SK-N-MC (cell line): ENCODE measurements around the gene STK32B.

ENCODE experiments used
- DNase-seq: peaks from one replicate; pipeline ENCODE4 v3.0.0-alpha.2; 2011; ENCODE audit warnings: low read depth, low spot score
- H3K27ac ChIP-seq: fragments of 200-600 bp; sonication (generic); 2 replicates; pipeline ENCODE4 v1.5.1; 2016; ENCODE audit warnings: mixed run types
- H3K36me3 ChIP-seq: fragments of 200-600 bp; sonication (generic); 2 replicates; pipeline ENCODE4 v1.6.1; 2017; ENCODE audit warnings: antibody characterized with exemption, low read length, mixed read lengths; ENCODE audit not compliant: insufficient read depth
- H3K4me3 ChIP-seq: fragments of 200-600 bp; sonication (generic); 2 replicates; pipeline ENCODE4 v1.5.1; 2016
- H3K9ac ChIP-seq: fragments of 200-600 bp; sonication (generic); 2 replicates; pipeline ENCODE4 v1.8.0; 2017; ENCODE audit warnings: mixed run types, mixed read lengths; ENCODE audit not compliant: insufficient read length
- H3K9me3 ChIP-seq: fragments of 200-600 bp; sonication (generic); 2 replicates; pipeline ENCODE4 v1.6.1; 2017; ENCODE audit warnings: low read depth, mild to moderate bottlenecking, antibody characterized with exemption, low read length, moderate library complexity, mixed read lengths
- EZH2 ChIP-seq: fragments of 200-600 bp; sonication (generic); IDR thresholded peaks from one replicate; pipeline ENCODE4 v1.6.1; 2017; ENCODE audit warnings: antibody characterized with exemption
- FOXP2 ChIP-seq: optimal IDR thresholded peaks from 2 replicates; pipeline ENCODE3; 2011; ENCODE audit warnings: mild to moderate bottlenecking, moderate library complexity; ENCODE audit not compliant: insufficient read depth; ENCODE audit errors: extremely low read length, control extremely low read depth
- POLR2AphosphoS5 ChIP-seq: IDR thresholded peaks from 2 replicates; pipeline ENCODE4 v1.6.1; 2012; ENCODE audit warnings: mild to moderate bottlenecking, low read depth, low read length, borderline replicate concordance

The STK32B gene

GRCh38 chr4:5199912-5200311 lies 148.6 kb downstream of the STK32B start:
- Histone ChIP-seq H3K36me3 (no peaks in the 10 kb centered on the region), H3K4me3 (no peak overlapping the region), H3K9ac (no peak overlapping the region), H3K27ac (no peak overlapping the region), H3K9me3 (no peaks in the 10 kb centered on the region)
- TF ChIP-seq FOXP2 (no peak), EZH2 (no peak), POLR2AphosphoS5 (no peak)
- DNase-seq, result no peak

- no peak for DNase-seq
- H3K9me3 ChIP-seq, result no peaks in the 10 kb centered on the region
- TF ChIP-seq POLR2AphosphoS5 (no peak), EZH2 (no peak), FOXP2 (no peak)
- no peak overlapping the region for H3K27ac ChIP-seq
- H3K4me3 ChIP-seq, result no peak overlapping the region
- no peak overlapping the region for H3K9ac ChIP-seq
- H3K36me3 ChIP-seq, result no peaks in the 10 kb centered on the region
These were observed 149.2 kb downstream of the STK32B start for GRCh38 chr4:5200513-5200912.

GRCh38 chr4:5203309-5203992 lies 152.2 kb downstream of the STK32B start:
- Histone ChIP-seq H3K9ac (no peak overlapping the region), H3K36me3 (no peaks in the 10 kb centered on the region), H3K9me3 (no peaks in the 10 kb centered on the region), H3K4me3 (0 out of 2 replicates have a peak overlapping the region, but pooled peaks have one; percentile 5), H3K27ac (0 out of 2 replicates have a peak overlapping the region, but pooled peaks have one; percentile 10)
- no peak for TF ChIP-seq FOXP2
- no peak for TF ChIP-seq POLR2AphosphoS5
- no peak for TF ChIP-seq EZH2
- DNase-seq, result no peak

- H3K9me3 ChIP-seq, result no peaks in the 10 kb centered on the region
- no peak overlapping the region for H3K9ac ChIP-seq
- 0 out of 2 replicates have a peak overlapping the region, but pooled peaks have one; percentile 5 for H3K4me3 ChIP-seq
- no peaks in the 10 kb centered on the region for H3K36me3 ChIP-seq
- TF ChIP-seq EZH2, result no peak
- TF ChIP-seq POLR2AphosphoS5, result no peak
- TF ChIP-seq FOXP2, result no peak
- H3K27ac ChIP-seq, result 0 out of 2 replicates have a peak overlapping the region, but pooled peaks have one; percentile 10
- no peak for DNase-seq
These were observed 152.7 kb downstream of the STK32B start for GRCh38 chr4:5203993-5204310.

- Histone ChIP-seq H3K27ac (no peak overlapping the region), H3K9ac (no peak overlapping the region), H3K4me3 (no peak overlapping the region), H3K36me3 (no peaks in the 10 kb centered on the region), H3K9me3 (no peaks in the 10 kb centered on the region)
- TF ChIP-seq FOXP2, result no peak
- TF ChIP-seq EZH2, result no peak
- no peak for TF ChIP-seq POLR2AphosphoS5
- DNase-seq, result no peak
These were observed 153.5 kb downstream of the STK32B start for GRCh38 chr4:5204781-5205180.

GRCh38 chr4:5206016-5206790 lies 154.9 kb downstream of the STK32B start:
- no peak overlapping the region for H3K4me3 ChIP-seq
- H3K9ac ChIP-seq, result no peak overlapping the region
- TF ChIP-seq POLR2AphosphoS5, result no peak
- no peak for TF ChIP-seq EZH2
- TF ChIP-seq FOXP2, result no peak
- no peak for DNase-seq
- H3K27ac ChIP-seq, result no peak overlapping the region
- no peaks in the 10 kb centered on the region for H3K9me3 ChIP-seq
- no peaks in the 10 kb centered on the region for H3K36me3 ChIP-seq

GRCh38 chr4:5209862-5210261 lies 158.6 kb downstream of the STK32B start:
- Histone ChIP-seq H3K4me3 (no peak overlapping the region), H3K36me3 (no peaks in the 10 kb centered on the region), H3K9ac (no peak overlapping the region), H3K27ac (no peak overlapping the region), H3K9me3 (no peaks in the 10 kb centered on the region)
- no peak for DNase-seq
- TF ChIP-seq FOXP2, result no peak
- no peak for TF ChIP-seq EZH2
- no peak for TF ChIP-seq POLR2AphosphoS5

GRCh38 chr4:5211282-5211839 lies 160.1 kb downstream of the STK32B start:
- Histone ChIP-seq H3K36me3 (no peaks in the 10 kb centered on the region), H3K9me3 (no peaks in the 10 kb centered on the region), H3K9ac (no peak overlapping the region), H3K27ac (no peak overlapping the region), H3K4me3 (no peak overlapping the region)
- no peak for TF ChIP-seq FOXP2
- no peak for TF ChIP-seq EZH2
- TF ChIP-seq POLR2AphosphoS5, result no peak
- DNase-seq, result no peak
